Measurements from ENCODE around the gene SLC35A4. TPM values are rescaled to one million over a fixed set of nuclear protein-coding genes. Genes with fewer than 3 reads are reported as not detected.
A peak's percentile ranks its signal among the peaks of the same experiment; 100 is the strongest.

The SLC35A4 gene
- total and polyA plus RNA-seq, 2 of the 13 experiments (the other 11 are each of a cell fraction or from before 2014, with no cell fraction given): 0.71 to 4.0 TPM

- TF ChIP-seq SOX6 (IDR thresholded peaks at IDR 0.05): no peak
- peak; percentile 59 for TF ChIP-seq SOX6 (CRISPR knock-in tag; IDR thresholded peaks at IDR 0.05)
- TF ChIP-seq KAT7 (CRISPR knock-in tag; IDR thresholded peaks at IDR 0.05; ENCODE audit: borderline replicate concordance): peak; percentile 96; the same call in 1 of the 2 replicates
- TF ChIP-seq TAF15 (IDR thresholded peaks at IDR 0.05; ENCODE audit: low read depth, low read length, poor library complexity, severe bottlenecking): peak; percentile 79
- no peak for TF ChIP-seq TCF7 (IDR thresholded peaks at IDR 0.05; ENCODE audit: low read depth)
- TF ChIP-seq KDM4B (CRISPR knock-in tag; IDR thresholded peaks at IDR 0.05): peak; percentile 92
- TF ChIP-seq RCOR2 (CRISPR knock-in tag; IDR thresholded peaks at IDR 0.05): no peak
- TF ChIP-seq CAMTA2 (CRISPR knock-in tag; IDR thresholded peaks at IDR 0.05; ENCODE audit: borderline replicate concordance): 0 out of 2 replicates have a peak, but pooled peaks have one; percentile 44
- TF ChIP-seq MLLT10 (CRISPR knock-in tag; IDR thresholded peaks at IDR 0.05): no peak
- no peak for TF ChIP-seq ZBTB1 (CRISPR knock-in tag; IDR thresholded peaks at IDR 0.05; ENCODE audit: borderline replicate concordance)
- TF ChIP-seq MIXL1 (CRISPR knock-in tag; IDR thresholded peaks at IDR 0.05): peak; percentile 67; the same call in 1 of the 2 replicates
- peak; percentile 49; the same call in 1 of the 2 replicates for TF ChIP-seq HIVEP1 (CRISPR knock-in tag; IDR thresholded peaks at IDR 0.05)
- peak; percentile 21; the same call in 1 of the 2 replicates for TF ChIP-seq SNAI1 (CRISPR knock-in tag; IDR thresholded peaks at IDR 0.05; ENCODE audit: borderline replicate concordance)
- TF ChIP-seq ZFYVE20 (CRISPR knock-in tag; IDR thresholded peaks at IDR 0.05; ENCODE audit: borderline replicate concordance, low read depth): no peak
- TF ChIP-seq SNAPC4 (CRISPR knock-in tag; IDR thresholded peaks at IDR 0.05): no peak
- peak; percentile 99 for TF ChIP-seq POLR2G (IDR thresholded peaks at IDR 0.05; ENCODE audit: low read depth, low read length)
- TF ChIP-seq NR2F6 (IDR thresholded peaks at IDR 0.05): no peak
- peak; percentile 45; the same call in 1 of the 2 replicates for TF ChIP-seq NR2F6 (CRISPR knock-in tag; IDR thresholded peaks at IDR 0.05)
- 0 out of 2 replicates have a peak, but pooled peaks have one; percentile 68 for TF ChIP-seq RFXANK (CRISPR knock-in tag; IDR thresholded peaks at IDR 0.05)
- no peak for TF ChIP-seq ZNF703 (CRISPR knock-in tag; IDR thresholded peaks at IDR 0.05; ENCODE audit: borderline replicate concordance)
- TF ChIP-seq PHF5A (CRISPR knock-in tag; IDR thresholded peaks at IDR 0.05; ENCODE audit: low read depth, unreplicated experiment): peak; percentile 50
- TF ChIP-seq ZNF567 (CRISPR knock-in tag; IDR thresholded peaks at IDR 0.05; ENCODE audit: borderline replicate concordance): 0 out of 2 replicates have a peak, but pooled peaks have one; percentile 59
- peak; percentile 48; the same call in 1 of the 2 replicates for TF ChIP-seq ZSCAN25 (CRISPR knock-in tag; IDR thresholded peaks at IDR 0.05)
- no peak for TF ChIP-seq BRCA1 (CRISPR knock-in tag; IDR thresholded peaks at IDR 0.05)
- TF ChIP-seq TEF (CRISPR knock-in tag; IDR thresholded peaks at IDR 0.05): no peak
- no peak for TF ChIP-seq ZNF292 (CRISPR knock-in tag; IDR thresholded peaks at IDR 0.05; ENCODE audit: borderline replicate concordance, low read depth)
- TF ChIP-seq KDM5B (CRISPR knock-in tag; IDR thresholded peaks at IDR 0.05; ENCODE audit: borderline replicate concordance): peak; percentile 83
- TF ChIP-seq MZF1 (CRISPR knock-in tag; IDR thresholded peaks at IDR 0.05; ENCODE audit: borderline replicate concordance): no peak
These were observed 7.4 kb upstream of the SLC35A4 start, which contains the start of gene SRA1 (continued) for GRCh38 chr5:140557136-140557805.

All from HepG2 (cell line).